Lung (tissue), 12 donors: Measurements from ENCODE around the gene FER1L5. TPM values are rescaled to one million over a fixed set of nuclear protein-coding genes. Genes with fewer than 3 reads are reported as not detected.

ENCODE experiments used
- ATAC-seq: fragments of 200-7000 bp; cut with Tn5 transposase; one replicate; pipeline ENCODE4 v1.9.1; 2020; ENCODE audit warnings: moderate number of reproducible peaks; ENCODE audit not compliant: insufficient read depth, low FRiP score
- DNase-seq, 3 donors: peaks; one replicate each; pipeline ENCODE4 v3.0.0-alpha.2; 2013 to 2017
- H3K27ac ChIP-seq, 2 donors: one replicate each; pipeline ENCODE4 v1.5.1; 2013; ENCODE audit warnings: mild to moderate bottlenecking in 2 of 2, moderate library complexity in 2 of 2, control low read depth in 1 of 2, inconsistent platforms in 1 of 2, low read depth in 1 of 2, low read length in 1 of 2
- H3K27me3 ChIP-seq, 3 donors: one replicate each; pipeline ENCODE4 v1.5.1; 2013; ENCODE audit warnings: low read length in 2 of 3; ENCODE audit not compliant: control insufficient read depth in 3 of 3, insufficient read depth in 3 of 3
- H3K36me3 ChIP-seq, 4 donors: one replicate each; pipeline ENCODE4 v1.5.1; 2013; ENCODE audit warnings: low read length in 4 of 4, mild to moderate bottlenecking in 1 of 4, moderate library complexity in 1 of 4; ENCODE audit not compliant: control insufficient read depth in 4 of 4, insufficient read depth in 4 of 4
- H3K4me1 ChIP-seq, 5 donors: one replicate each; pipeline ENCODE4 v1.5.1; 2013; ENCODE audit warnings: low read length in 5 of 5, mild to moderate bottlenecking in 2 of 5, moderate library complexity in 1 of 5; ENCODE audit not compliant: control insufficient read depth in 5 of 5, insufficient read depth in 5 of 5
- H3K4me3 ChIP-seq: one replicate; pipeline ENCODE4 v1.5.1; 2013; ENCODE audit warnings: mild to moderate bottlenecking, control low read depth, moderate library complexity
- H3K9ac ChIP-seq, 2 donors: one replicate each; pipeline ENCODE4 v1.5.1; 2013; ENCODE audit warnings: low read length in 2 of 2, control low read depth in 1 of 2; ENCODE audit not compliant: insufficient read depth in 1 of 2
- H3K9me3 ChIP-seq, 4 donors: one replicate each; pipeline ENCODE4 v1.5.1; 2013; ENCODE audit warnings: low read length in 3 of 4, mild to moderate bottlenecking in 1 of 4, moderate library complexity in 1 of 4; ENCODE audit not compliant: control insufficient read depth in 4 of 4, insufficient read depth in 3 of 4
- WGBS, 2 donors: extraction: QIAGEN DNeasy Blood & Tissue Kit; methylation state at CpG; one replicate each; pipeline ENCODE4 v1.1.7; 2013; 5-methylcytosine and 5-hydroxymethylcytosine counted together
- polyA plus RNA-seq, 2 donors: library from polyadenylated mRNA; stranded (reverse); fragments of 200-250 nt; gene quantifications; one replicate each; pipeline ENCODE4 v1.2.1, GENCODE V29; 2013
- total RNA-seq, 2 donors: library from RNA; depleted of rRNA in 1 of 2; stranded (reverse); fragments of >200 nt in 1 of 2; gene quantifications; one replicate each; pipeline ENCODE4 v1.2.1, GENCODE V29; 2014 to 2021
- TF ChIP-seq, protein P1 (sequence below): IDR thresholded peaks from 2 replicates; pipeline ENCODE4 v1.5.1; 2012; ENCODE audit warnings: mild to moderate bottlenecking; ENCODE audit errors: control extremely low read depth, extremely low read depth
- donor health status: control.
- donor health status: control.
- donor health status: Bipolar disorder and iron deficiency.
- donor health status: healthy.
- donor health status: DM: yes; HTN: yes; CAD: no.

The FER1L5 gene
- total and polyA plus RNA-seq, 4 donors, result 0.09 to 0.77 (median 0.40) TPM

DNA sequence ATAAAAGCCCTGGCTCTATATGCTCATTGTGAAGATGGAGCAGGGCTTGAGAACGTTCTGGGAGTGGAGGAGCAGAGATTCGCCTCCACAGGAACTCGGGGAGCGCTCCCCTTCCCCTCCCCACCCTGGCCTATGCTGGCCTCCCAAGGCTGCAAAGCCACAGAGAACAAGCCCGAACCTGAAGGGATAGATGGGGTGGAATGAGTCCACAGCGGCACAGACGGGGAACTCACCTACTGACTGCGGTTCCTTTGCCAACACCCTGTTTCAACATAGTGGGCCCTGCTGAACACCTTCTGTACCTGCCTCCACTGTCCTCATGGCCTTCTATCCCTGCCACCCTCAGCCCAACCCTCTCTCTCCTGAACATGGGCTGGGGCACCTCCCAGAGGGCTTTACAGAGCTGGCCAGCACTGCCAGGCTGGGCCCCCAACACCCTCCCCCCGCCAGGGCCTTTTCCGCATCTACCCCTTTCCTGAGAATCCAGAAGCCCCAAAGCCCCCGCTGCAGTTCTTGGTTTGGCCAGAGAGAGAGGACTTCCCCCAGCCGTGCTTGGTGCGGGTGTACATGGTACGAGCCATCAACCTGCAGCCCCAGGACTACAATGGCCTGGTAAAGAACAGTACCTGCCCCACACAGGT, 55.8 kb downstream of the FER1L5 start:
- Histone ChIP-seq H3K4me3 (no peak overlapping the region), H3K27me3 (no peaks in the 10 kb centered on the region), H3K9me3 (no peaks in the 10 kb centered on the region), H3K27ac (no peak overlapping the region), H3K9ac (no peak overlapping the region), H3K36me3 (peaks cover 0 to 6% (median 5%) of the 10 kb centered on the region in 4 donors), H3K4me1 (peaks cover 0 to 8% (median 2%) of the 10 kb centered on the region in 5 donors)
- DNase-seq (no peak), ATAC-seq (no peak)
- 93 to 95% methylated on average over 13 to 14 of the region's 14 CpGs for WGBS, 2 donors
- TF ChIP-seq, protein P1, sequence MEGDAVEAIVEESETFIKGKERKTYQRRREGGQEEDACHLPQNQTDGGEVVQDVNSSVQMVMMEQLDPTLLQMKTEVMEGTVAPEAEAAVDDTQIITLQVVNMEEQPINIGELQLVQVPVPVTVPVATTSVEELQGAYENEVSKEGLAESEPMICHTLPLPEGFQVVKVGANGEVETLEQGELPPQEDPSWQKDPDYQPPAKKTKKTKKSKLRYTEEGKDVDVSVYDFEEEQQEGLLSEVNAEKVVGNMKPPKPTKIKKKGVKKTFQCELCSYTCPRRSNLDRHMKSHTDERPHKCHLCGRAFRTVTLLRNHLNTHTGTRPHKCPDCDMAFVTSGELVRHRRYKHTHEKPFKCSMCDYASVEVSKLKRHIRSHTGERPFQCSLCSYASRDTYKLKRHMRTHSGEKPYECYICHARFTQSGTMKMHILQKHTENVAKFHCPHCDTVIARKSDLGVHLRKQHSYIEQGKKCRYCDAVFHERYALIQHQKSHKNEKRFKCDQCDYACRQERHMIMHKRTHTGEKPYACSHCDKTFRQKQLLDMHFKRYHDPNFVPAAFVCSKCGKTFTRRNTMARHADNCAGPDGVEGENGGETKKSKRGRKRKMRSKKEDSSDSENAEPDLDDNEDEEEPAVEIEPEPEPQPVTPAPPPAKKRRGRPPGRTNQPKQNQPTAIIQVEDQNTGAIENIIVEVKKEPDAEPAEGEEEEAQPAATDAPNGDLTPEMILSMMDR, result no peak

DNA sequence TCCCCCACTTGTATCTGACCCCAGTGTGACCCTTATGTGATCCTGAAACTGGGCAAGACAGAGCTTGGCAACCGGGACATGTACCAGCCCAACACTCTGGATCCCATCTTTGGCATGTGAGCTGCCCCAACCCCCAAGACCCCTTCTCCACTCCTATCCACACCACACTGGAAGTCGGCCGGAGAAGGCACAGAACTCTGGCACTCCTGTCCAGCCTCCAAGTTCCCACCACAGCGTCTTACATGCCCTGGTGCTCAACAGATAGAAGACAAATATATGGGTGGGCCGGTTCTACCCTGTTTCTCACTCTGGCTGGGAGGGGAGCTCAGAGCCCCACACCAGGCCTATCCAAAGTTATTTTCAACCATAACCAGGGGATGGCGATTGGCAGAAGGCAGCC, 56.5 kb downstream of the FER1L5 start:
- 95% methylated on average over 6 of the region's 6 CpGs for WGBS, 2 donors
- Histone ChIP-seq H3K9me3 (no peaks in the 10 kb centered on the region), H3K27ac (no peak overlapping the region), H3K27me3 (no peaks in the 10 kb centered on the region), H3K36me3 (peaks cover 0 to 9% (median 5%) of the 10 kb centered on the region in 4 donors), H3K4me1 (peaks cover 0 to 8% (median 0%) of the 10 kb centered on the region in 5 donors), H3K4me3 (no peak overlapping the region), H3K9ac (no peak overlapping the region)
- DNase-seq (no peak), ATAC-seq (no peak)
- TF ChIP-seq, protein P1, result no peak

DNA sequence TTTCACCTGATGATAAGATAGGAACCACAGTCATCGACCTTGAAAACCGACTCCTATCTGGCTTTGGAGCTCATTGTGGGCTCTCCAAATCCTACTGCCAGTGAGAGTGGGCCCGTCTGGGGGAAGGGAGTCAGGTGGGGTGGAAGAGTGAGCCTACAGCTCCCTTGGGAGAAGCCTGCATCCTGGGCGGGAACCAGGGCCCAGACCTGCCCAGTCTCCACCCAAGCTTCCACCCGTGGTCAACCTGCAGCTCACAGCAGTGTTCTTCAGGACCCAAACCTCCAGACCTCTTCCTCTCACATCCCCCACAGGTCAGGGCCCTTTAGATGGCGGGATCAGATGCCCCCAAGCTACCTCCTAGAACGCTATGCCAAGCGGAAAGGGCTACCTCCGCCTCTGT, 57.1 kb downstream of the FER1L5 start:
- TF ChIP-seq, protein P1, result no peak
- DNase-seq, result no peak
- H3K27me3 ChIP-seq, result no peaks in the 10 kb centered on the region
- WGBS, 2 donors, result 89 to 93% methylated on average over 9 of the region's 9 CpGs
- no peak overlapping the region for H3K27ac ChIP-seq
- H3K4me1 ChIP-seq, result peaks cover 0 to 5% (median 0%) of the 10 kb centered on the region in 5 donors
- H3K9me3 ChIP-seq, result no peaks in the 10 kb centered on the region
- H3K9ac ChIP-seq, result no peak overlapping the region
- ATAC-seq, result no peak
- peaks cover 0 to 12% (median 8%) of the 10 kb centered on the region in 4 donors for H3K36me3 ChIP-seq
- H3K4me3 ChIP-seq, result no peak overlapping the region
